SW480 (cell line): ENCODE data around the gene DPP7.

Source experiments
- DNase-seq: peaks from one replicate; pipeline ENCODE4 v3.0.0-alpha.2; 2016; ENCODE audit warnings: low spot score

Gene DPP7

DNA sequence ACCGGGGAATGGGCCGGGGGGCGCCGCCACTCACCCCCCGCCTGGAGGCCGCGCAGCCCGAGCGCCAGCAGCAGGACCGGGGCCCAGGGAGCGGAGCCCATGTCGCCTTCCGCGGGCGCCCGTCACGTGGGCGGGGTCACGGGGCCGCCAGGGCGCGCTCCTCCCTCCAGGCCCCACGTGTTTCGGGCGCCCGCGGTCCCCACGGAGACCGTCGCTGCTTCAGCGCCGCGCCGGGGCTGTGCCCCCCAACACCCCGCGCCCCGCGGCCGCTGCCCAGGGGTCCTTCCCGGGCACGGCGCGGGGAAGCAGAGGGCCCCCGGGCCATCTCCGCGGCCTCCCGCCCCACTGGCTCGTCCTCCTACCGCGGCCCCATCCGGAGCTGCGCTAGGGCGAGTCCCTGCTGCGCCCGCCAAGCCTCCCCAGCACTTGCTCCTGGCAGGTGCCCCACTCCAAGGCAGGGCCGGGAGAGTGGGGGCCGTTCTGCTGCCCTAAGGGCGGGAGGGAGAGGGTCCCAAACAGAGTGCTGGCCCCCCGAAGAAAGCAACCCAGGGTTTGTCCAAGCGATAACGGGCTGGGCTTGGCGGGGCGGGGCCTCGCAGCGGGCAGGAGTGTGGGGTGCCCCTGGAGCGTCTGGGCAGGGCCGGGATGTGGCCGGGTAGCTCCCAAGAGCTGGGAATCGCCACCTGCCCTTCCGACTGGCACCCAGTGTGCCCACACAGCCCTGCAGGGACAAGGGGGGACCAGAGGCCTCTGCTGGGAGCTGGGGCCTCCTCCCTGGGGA, at the start of gene DPP7:
Gene DPP7, minus strand, starts transcription at position 121 of the 781 bp plus-strand sequence. Its CDS starts 20 bp downstream, at position 101.
- DNase-seq: peak; percentile 52

DNA sequence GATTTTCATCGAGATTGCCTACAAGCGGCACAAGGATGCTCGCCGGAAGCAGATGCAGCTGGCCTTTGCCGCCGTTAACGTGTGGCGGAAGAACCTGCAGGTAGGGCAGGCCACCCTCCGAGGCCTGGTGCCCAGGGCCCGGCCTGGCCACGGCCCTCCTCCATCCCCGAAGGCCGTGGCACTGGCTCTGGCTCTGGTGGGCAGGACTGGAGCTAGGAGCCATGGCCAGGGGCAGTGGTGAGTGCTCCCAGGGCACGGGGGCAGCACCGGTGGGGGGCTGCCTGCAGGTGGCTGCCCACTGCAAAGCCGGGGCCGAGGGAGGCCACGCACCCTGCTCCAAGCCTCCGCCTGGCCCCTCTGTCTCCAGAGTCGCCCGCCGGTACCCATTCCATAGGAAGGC, 49.3 kb upstream of the DPP7 start:
- no peak for DNase-seq

DNA sequence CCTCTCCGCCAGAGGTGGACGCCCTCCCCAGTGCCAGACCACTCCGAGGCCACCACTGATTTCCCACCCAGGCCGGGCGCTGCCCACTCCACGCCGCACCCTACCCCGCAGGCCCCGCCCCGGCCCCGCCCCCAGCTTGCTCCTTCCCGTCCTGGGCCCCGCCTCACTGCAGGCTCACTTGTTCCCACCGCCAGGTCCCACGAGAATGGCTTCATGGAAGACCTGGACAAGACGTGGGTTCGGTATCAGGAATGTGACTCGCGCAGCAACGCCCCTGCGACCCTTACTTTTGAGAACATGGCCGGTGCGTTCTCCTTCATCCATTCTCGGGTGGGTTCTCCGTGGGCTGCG, 48.8 kb upstream of the DPP7 start:
- no peak for DNase-seq

DNA sequence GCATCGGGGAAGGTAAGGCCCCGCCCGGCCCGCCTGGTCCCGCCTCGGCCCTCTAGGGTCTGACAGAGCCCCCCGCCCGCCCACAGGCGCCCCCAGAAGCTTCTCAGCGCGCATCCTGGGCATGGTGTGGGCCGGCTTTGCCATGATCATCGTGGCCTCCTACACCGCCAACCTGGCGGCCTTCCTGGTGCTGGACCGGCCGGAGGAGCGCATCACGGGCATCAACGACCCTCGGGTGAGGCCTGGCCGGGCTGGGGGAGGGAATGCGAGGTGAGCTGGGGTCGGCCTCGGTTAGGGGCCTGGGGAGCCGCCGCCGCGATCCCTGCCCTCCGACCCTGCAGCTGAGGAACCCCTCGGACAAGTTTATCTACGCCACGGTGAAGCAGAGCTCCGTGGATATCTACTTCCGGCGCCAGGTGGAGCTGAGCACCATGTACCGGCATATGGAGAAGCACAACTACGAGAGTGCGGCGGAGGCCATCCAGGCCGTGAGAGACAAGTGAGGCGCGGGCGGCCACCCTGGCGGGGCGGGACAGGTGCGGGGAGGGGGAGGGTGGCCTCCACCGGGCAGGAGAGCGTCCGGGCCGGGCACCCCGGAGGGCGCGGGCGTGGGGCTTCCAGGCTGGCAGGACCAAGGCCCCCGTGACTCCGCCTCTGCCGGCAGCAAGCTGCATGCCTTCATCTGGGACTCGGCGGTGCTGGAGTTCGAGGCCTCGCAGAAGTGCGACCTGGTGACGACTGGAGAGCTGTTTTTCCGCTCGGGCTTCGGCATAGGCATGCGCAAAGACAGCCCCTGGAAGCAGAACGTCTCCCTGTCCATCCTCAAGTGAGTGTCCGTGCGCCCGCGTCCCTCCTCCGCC, 48.2 kb upstream of the DPP7 start:
- no peak for DNase-seq

DNA sequence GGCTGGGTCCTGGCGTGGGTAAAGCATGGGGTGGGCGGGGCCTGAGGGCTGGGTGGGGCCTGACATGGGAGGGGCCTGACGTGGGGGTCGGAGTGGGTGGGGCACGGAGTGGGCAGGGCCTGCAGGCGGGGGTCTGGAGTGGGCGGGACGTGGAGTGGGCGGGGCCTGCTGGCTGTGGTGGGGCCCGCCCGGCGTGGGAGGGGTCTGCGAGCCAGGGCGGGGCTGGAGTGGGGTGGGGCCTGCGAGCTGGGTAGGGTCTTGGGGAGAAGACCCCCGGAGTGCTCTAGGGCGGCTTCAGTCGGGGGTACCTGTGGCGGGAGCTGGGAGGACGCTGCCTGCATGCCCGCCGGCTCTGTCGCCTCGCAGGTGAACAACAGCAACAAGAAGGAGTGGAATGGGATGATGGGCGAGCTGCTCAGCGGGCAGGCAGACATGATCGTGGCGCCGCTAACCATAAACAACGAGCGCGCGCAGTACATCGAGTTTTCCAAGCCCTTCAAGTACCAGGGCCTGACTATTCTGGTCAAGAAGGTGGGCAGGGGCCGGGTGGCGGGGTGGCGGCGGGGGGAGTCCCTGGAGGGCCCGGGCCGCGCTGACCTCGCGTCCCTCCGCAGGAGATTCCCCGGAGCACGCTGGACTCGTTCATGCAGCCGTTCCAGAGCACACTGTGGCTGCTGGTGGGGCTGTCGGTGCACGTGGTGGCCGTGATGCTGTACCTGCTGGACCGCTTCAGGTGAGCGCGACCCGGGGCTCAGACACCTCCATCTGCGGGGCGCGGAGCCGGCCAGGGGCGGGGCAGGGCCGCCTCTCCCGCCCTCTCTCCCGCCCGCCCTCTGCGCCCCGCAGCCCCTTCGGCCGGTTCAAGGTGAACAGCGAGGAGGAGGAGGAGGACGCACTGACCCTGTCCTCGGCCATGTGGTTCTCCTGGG, 47.3 kb upstream of the DPP7 start:
- peak; percentile 43 for DNase-seq

DNA sequence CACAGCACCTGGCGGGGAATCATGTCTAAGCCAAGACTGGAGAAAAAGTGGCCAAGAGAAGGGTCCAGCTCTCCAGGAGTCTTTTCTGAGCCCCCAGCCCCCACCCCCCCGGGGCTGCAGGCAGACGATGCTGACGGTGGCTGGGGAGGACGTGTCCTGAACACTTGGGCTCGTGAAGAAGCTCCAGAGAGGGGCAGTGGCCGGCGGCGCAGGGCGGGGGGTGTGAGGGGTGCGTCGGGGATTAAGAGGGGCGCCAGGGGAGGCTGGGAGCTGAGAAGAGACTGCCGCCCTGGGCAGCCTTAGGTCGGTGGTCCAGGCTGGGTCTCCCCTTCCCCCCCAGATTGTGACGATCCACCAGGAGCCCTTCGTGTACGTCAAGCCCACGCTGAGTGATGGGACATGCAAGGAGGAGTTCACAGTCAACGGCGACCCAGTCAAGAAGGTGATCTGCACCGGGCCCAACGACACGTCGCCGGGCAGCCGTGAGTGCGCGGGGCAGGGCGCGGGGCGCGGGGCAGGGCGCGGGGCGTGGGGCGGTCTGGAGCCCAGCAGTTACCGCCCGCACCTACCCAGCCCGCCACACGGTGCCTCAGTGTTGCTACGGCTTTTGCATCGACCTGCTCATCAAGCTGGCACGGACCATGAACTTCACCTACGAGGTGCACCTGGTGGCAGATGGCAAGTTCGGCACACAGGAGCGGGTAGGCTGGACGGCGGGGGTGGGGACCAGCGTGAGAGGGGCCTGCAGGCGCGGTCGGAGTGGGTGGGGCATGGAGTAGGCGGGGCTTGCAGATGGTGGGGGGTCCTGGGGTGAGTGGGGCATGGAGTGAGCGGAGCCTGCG, 46.4 kb upstream of the DPP7 start:
- peak; percentile 58 for DNase-seq

DNA sequence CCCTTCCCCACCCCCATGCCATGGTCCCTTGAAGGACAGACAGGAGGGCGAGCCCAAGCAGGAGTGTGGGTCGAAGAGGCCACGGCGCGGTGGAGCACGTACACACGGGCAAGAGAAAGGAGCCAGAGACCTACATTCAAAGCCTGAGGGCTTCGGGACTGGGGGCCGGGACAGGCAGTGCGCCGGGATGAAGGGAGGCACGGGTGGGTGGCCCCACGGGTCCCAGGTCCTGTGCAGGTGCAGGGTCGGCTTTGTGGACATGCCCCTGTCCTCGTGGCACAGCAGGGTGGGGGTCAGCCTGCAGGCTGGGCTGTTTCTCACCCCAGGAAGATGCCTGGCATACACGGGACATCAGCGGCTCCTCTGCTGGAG, 45.5 kb upstream of the DPP7 start:
- no peak for DNase-seq

DNA sequence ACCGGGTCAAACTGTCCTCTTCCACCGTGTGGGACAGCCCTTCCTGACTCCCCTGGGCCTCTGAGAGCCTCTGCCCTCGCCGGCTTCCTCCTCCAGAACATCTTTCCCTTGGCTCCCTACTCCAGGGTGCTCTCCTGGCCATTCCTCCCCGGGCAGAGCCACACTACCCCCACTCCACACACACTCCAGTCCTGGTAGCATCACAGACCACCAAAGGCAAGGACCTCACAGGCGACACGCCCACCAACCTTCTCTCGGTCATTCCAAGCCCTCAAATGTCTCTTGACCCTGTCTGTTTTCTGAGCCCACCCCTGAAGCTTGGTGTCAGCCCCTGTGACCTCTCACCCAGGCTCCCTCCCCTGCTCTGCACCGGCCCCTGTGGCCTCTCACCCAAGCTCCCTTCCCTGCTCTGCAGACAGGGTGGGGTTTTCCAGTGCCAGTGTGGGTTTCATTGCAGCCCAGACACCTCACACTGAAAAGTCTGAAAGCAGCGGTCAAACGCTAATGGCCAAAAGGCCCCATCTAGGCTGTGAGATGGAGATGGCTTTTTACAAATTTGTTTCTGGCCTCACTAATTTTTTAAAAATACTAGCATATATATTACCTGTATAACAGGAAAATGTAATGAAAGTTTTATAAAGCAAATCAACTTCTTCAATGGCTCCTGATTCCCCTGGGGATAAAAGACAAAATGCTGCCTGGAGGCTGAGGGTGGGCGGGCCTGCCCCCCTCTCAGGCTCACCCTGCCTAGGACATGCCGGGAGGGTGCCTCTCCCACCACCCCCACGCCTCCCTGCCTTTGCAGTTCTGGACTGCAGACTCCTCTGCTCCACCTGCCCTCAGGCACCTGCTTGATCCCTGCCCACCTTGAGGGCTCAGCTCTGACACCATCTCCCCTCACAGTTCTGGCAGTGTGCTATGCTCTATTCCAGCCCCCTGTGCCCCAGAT, 44.8 kb upstream of the DPP7 start:
- no peak for DNase-seq

DNA sequence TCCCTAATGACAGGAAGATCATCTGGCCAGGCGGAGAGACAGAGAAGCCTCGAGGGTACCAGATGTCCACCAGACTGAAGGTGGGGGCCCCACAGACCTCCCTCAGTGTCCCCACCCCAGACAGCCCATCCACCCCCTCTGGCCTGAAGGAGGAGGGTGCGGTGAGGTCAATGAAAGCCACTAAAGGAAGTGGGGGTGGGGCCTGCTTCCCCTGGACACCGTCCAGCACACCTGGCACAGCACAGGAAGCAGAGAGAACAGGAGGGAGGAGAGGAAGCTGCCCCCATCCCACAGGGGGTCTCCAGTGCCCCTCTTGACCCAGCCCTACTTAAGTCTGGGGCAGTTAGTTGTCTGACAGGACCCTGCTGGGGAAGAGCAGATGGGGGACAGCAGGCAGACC, 44.1 kb upstream of the DPP7 start:
- no peak for DNase-seq

DNA sequence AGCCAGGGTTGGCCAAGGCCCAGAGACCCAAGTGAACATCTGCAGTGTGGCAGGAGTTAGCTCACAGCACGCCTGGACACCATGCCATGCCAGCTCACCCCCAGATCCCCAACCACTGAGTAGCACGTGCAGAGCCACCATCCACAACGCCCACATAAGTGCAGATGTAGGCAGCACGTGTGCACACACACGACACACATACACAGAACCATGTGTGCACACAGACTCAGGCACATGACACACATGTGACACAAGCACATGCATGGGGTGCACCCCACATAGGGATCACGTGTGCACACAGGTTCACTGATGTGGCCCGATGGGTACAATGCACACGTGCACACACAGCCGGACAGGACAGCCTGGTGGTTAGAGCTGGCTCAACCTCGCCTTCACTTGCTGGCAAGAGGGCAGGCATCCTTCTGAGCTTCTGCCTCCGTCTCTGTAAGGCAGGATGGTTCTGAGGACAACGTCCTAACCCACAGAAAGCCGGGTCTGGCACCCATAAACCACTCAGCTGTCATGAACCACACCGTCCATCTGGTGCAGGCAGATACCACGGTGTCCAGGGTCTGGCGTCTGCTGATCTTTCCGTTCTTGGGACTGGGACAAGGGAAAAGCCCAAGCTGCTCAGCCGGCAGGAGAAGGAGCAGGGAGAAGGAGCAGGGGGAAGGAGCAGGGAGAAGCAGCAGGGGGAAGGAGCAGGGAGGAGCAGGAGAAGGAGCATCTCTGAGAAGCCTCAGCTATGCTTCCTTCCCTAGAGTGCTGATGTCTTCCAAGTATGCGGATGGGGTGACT, 43.3 kb upstream of the DPP7 start:
- DNase-seq: no peak

DNA sequence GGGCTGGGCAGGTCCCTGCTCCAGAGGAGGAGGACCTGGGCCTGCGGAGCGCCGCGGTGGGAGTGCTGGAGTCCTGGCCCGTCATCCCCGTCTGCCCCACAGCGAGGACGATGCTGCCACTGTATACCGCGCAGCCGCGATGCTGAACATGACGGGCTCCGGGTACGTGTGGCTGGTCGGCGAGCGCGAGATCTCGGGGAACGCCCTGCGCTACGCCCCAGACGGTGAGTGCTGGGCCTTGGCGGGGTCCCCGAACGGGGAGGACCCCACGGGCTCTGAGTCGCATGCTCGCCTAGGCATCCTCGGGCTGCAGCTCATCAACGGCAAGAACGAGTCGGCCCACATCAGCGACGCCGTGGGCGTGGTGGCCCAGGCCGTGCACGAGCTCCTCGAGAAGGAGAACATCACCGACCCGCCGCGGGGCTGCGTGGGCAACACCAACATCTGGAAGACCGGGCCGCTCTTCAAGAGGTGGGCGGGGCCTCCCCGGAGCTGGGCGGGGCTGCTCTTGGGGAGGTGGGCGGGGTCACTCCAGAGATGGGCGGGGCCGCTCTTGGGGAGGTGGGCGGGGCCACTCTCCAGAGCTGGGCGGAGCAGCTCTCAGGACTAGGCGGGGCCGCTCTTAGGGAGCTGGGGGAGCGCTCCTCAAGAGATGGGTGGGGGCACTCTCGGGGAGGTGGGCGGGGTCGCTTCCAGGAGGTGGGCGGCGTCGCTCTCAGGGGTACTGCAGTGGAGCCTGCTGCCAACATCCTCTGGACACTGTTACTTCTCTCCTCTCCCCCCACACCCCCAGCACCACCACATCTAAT, 42.2 kb upstream of the DPP7 start:
- DNase-seq: no peak

DNA sequence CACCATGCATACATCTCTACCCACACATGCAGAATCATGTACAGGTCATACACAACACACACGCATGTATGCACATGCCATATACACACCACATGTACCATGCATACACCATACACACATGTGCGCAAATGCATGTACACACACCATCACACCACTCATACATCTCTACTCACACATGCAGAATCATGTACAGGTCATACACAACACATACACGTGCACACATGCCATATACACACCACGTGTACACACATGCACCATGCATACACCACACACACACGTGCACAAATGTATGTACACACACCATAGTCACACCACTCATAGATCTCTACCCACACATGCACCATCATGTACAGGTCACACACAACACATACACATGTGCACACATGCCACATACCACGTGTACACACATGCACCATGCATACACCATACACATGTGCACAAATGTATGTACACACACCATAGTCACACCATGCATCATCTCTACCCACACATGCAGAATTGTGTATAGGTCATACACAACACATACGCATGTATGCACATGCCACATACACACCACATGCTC, 38.4 kb upstream of the DPP7 start:
- DNase-seq: no peak

DNA sequence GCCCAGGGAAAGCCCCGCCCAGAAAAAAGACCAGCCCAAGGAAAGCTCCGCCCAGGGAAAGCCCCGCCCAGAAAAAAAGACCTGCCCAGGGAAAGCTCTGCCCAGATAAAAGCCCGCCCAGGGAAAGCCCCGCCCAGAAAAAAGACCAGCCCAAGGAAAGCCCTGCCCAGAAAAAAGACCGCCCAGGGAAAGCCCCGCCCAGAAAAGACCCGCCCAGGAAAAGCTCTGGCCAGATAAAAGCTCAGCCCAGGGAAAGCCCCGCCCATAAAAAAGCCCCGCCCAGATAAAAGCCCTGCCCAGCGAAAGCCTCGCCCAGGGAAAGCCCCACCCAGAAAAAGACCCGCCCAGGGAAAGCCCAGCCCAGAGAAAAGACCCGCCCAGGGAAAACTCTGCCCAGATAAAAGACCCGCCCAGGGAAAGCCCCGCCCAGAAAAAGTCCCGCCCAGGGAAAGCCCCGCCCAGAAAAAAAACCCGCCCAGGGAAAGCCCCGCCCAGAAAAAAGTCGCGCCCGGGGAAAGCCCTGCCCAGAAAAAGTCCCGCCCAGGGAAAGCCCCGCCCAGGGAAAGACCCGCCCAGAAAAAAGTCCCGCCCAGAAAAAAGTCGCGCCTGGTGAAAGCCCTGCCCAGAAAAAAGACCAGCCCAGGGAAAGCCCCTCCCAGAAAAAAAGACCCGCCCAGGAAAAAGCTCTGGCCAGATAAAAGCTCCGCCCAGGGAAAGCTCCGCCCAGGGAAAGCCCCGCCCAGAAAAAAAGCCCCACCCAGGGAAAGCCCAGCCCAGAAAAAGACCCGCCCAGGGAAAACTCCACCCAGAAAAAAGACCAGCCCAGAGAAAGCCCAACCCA, 36.3 kb upstream of the DPP7 start:
- peak; percentile 83 for DNase-seq

DNA sequence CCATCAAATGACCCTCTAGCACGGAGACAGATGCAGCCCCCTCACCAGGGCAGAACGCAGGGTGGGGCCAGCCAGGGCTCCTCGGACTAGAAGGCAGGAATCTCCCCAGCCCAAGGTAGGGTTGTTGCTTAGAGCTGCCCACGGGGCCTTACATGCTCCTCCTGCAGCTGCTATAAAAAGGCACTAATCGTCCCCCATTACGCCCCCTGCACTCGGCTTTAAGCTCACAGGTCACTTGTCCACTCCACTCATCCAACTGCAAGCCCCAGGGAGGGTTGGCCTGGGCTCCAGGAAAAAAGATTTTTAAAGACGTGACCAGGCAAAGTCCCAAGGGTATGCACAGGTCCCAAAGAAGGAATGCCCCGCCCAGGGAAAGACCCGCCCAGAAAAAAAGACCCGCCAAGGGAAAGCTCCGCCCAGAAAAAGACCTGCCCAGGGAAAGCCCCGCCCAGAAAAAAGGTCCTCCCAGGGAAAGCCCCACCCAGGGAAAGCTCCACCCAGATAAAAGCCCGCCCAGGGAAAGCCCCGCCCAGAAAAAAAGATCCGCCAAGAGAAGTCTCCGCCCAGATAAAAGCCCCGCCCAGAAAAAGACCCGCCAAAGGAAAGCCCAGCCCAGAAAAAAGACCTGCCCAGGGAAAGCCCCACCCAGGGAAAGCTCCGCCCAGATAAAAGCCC, 35.5 kb upstream of the DPP7 start:
- DNase-seq: peak; percentile 79

DNA sequence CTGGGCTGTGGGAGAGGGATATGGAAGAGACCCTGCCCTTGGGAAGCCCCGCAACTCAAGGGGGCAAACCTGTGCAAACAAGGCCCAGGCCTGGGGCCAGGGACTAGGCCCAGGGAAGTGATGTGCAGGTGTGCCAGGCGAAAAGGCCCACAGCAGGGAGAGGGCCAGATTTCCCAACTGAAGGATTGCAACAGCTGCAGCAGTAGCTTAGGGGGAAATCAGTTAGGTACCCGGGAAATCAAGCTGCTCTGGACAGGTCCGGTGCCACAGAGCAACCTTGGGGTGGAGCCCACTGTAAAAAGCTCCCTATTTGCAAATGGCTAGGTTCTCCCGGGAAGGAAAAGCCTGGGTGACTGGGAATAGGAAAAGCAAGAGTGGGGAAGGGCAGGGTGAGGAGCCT, 34.8 kb upstream of the DPP7 start:
- no peak for DNase-seq

DNA sequence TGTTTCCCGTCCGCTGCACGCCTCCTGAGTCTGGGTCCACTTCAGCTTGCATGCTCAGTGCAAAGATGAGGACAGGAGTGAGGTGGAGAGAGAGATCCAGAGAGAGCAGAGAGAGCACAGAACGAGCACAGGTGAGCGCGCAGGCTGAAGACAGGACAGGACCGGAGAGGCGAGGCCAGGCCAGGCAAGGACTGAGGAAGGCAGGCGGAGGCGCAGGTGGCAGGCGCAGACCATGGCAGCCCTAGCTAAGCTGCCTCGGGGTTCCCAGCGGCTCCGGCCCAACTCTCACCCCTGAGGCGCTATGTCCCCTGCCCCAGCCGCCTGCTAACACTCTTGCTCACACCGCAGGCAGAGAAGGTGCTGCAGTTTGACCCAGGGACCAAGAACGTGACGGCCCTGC, 34.1 kb upstream of the DPP7 start:
- DNase-seq: no peak

DNA sequence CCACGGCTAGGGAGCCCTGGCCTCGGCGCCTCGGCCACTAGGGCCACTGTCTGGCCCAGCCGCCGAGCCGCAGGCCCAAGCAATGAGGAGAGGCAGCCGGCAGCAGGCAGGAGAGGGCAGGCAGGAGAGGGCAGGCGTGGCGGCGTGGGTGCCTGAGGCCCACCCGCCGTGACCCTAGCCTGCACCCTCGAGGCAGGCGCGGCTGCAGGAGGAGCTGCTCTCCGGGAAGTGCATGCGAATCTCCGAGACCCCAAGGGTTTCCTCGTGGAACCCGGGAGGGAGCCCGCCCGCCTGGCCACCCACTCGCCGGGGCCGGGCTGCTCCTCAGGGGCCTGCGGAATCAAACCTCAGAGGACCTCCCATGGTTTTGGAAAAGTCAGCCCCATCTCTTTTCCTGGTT, 33.7 kb upstream of the DPP7 start:
- no peak for DNase-seq
